A549 (cell line): ENCODE data around the gene RASSF3.

Experiments used
- CHD4 ChIP-seq: fragments of 200-600 bp; sonication (generic); IDR thresholded peaks from 2 replicates; pipeline ENCODE4 v1.6.1; 2016; ENCODE audit warnings: antibody characterized with exemption, mild to moderate bottlenecking, borderline replicate concordance
- EP300 ChIP-seq, 2 experiments: fragments of >200 bp; sonication (Bioruptor Twin); formaldehyde crosslinking; IDR thresholded peaks; 2 replicates in 1 of 2; 3 replicates in 1 of 2; pipeline ENCODE4 v1.6.1; 2016 to 2017
- HDAC2 ChIP-seq: fragments of 200-600 bp; sonication (generic); IDR thresholded peaks from 2 replicates; pipeline ENCODE4 v1.6.1; 2016
- KDM5A ChIP-seq: fragments of 200-600 bp; sonication (generic); IDR thresholded peaks from 2 replicates; pipeline ENCODE4 v1.6.1; 2016; ENCODE audit warnings: antibody characterized with exemption, mild to moderate bottlenecking
- MAZ ChIP-seq: fragments of 150-350 bp; IDR thresholded peaks from 2 replicates; pipeline ENCODE4 v1.6.1; 2014; ENCODE audit warnings: antibody characterized with exemption, low read depth, low read length, borderline replicate concordance
- MYC ChIP-seq: IDR thresholded peaks from 2 replicates; pipeline ENCODE4 v1.6.1; 2012; ENCODE audit warnings: mild to moderate bottlenecking, inconsistent platforms, low read length, improper control_type of control experiment, borderline replicate concordance
- POLR2A ChIP-seq: IDR thresholded peaks from 2 replicates; pipeline ENCODE4 v1.6.1; 2012; ENCODE audit warnings: mild to moderate bottlenecking, low read length
- RCOR1 ChIP-seq: fragments of 150-350 bp; IDR thresholded peaks from 2 replicates; pipeline ENCODE4 v1.6.1; 2014; ENCODE audit warnings: antibody characterized with exemption, low read length, low read depth
- RFX5 ChIP-seq: fragments of 450-650 bp; IDR thresholded peaks from 2 replicates; pipeline ENCODE4 v1.7.1; 2014; ENCODE audit warnings: antibody characterized with exemption, mild to moderate bottlenecking, moderate library complexity
- ZC3H11A ChIP-seq: fragments of 450-650 bp; IDR thresholded peaks from 2 replicates; pipeline ENCODE4 v1.6.1; 2014; ENCODE audit warnings: antibody characterized with exemption, mild to moderate bottlenecking
- ZFP36 ChIP-seq: fragments of 450-650 bp; IDR thresholded peaks from 2 replicates; pipeline ENCODE4 v1.6.1; 2014; ENCODE audit warnings: borderline replicate concordance; ENCODE audit not compliant: partially characterized antibody
- TF ChIP-seq, protein P1 (sequence below): fragments of >200 bp; sonication (Bioruptor Twin); formaldehyde crosslinking; IDR thresholded peaks from 3 replicates; pipeline ENCODE4 v1.5.1; 2016
- TF ChIP-seq, protein P2 (sequence below): fragments of 450-650 bp; IDR thresholded peaks from 2 replicates; pipeline ENCODE4 v1.6.1; 2014; ENCODE audit warnings: antibody characterized with exemption
- TF ChIP-seq, protein P3 (sequence below): fragments of 200-600 bp; sonication (generic); IDR thresholded peaks from 2 replicates; pipeline ENCODE4 v1.6.1; 2016; ENCODE audit warnings: antibody characterized with exemption, mild to moderate bottlenecking, moderate library complexity

DNA sequence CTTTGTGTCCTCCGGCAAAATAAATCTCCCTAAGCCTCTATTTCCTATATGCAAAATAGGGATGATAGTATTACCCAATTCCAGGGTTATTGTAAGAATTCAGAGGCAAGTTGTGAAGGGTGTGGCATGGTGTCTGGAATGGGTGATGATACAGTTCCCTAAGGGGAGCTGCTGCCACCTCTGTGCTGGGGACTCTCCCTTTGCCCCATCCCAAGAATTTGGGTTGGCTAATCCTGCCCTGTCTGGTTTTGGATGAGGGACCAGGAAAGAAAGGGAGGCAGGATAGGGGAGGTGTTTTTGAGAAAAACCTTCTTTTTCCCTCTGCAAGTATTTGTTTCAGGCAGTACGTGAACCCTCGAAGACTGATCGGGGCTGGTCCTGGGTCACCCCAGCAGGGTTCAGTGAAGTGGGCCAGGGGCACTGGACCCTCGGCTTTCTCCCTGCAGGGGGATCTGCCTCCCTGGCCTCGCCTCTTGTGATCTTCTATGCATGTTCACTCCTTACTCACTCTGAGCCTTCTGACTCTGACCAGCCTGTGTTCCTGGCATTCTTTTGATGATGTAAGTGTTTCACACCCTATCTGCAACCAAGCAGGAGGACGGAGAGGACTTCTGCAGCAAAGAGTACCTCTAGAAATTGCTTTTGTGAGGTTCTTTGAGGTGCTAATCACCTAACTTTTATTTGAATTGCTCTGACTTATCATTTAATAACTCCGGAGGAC, 60.8 kb downstream of the RASSF3 start:
- TF ChIP-seq, protein P1, sequence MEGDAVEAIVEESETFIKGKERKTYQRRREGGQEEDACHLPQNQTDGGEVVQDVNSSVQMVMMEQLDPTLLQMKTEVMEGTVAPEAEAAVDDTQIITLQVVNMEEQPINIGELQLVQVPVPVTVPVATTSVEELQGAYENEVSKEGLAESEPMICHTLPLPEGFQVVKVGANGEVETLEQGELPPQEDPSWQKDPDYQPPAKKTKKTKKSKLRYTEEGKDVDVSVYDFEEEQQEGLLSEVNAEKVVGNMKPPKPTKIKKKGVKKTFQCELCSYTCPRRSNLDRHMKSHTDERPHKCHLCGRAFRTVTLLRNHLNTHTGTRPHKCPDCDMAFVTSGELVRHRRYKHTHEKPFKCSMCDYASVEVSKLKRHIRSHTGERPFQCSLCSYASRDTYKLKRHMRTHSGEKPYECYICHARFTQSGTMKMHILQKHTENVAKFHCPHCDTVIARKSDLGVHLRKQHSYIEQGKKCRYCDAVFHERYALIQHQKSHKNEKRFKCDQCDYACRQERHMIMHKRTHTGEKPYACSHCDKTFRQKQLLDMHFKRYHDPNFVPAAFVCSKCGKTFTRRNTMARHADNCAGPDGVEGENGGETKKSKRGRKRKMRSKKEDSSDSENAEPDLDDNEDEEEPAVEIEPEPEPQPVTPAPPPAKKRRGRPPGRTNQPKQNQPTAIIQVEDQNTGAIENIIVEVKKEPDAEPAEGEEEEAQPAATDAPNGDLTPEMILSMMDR = no peak
- TF ChIP-seq EP300 (IDR thresholded peaks at IDR 0.05) = no peak
- TF ChIP-seq MYC = no peak
- TF ChIP-seq RFX5 = no peak
- no peak for TF ChIP-seq MAZ
- no peak for TF ChIP-seq HDAC2
- TF ChIP-seq POLR2A = no peak
- no peak for TF ChIP-seq ZC3H11A
- no peak for TF ChIP-seq RCOR1
- TF ChIP-seq CHD4 = no peak
- no peak for TF ChIP-seq KDM5A
- TF ChIP-seq, protein P2, sequence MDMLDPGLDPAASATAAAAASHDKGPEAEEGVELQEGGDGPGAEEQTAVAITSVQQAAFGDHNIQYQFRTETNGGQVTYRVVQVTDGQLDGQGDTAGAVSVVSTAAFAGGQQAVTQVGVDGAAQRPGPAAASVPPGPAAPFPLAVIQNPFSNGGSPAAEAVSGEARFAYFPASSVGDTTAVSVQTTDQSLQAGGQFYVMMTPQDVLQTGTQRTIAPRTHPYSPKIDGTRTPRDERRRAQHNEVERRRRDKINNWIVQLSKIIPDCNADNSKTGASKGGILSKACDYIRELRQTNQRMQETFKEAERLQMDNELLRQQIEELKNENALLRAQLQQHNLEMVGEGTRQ = no peak
- TF ChIP-seq ZFP36 = no peak
- TF ChIP-seq, protein P3, sequence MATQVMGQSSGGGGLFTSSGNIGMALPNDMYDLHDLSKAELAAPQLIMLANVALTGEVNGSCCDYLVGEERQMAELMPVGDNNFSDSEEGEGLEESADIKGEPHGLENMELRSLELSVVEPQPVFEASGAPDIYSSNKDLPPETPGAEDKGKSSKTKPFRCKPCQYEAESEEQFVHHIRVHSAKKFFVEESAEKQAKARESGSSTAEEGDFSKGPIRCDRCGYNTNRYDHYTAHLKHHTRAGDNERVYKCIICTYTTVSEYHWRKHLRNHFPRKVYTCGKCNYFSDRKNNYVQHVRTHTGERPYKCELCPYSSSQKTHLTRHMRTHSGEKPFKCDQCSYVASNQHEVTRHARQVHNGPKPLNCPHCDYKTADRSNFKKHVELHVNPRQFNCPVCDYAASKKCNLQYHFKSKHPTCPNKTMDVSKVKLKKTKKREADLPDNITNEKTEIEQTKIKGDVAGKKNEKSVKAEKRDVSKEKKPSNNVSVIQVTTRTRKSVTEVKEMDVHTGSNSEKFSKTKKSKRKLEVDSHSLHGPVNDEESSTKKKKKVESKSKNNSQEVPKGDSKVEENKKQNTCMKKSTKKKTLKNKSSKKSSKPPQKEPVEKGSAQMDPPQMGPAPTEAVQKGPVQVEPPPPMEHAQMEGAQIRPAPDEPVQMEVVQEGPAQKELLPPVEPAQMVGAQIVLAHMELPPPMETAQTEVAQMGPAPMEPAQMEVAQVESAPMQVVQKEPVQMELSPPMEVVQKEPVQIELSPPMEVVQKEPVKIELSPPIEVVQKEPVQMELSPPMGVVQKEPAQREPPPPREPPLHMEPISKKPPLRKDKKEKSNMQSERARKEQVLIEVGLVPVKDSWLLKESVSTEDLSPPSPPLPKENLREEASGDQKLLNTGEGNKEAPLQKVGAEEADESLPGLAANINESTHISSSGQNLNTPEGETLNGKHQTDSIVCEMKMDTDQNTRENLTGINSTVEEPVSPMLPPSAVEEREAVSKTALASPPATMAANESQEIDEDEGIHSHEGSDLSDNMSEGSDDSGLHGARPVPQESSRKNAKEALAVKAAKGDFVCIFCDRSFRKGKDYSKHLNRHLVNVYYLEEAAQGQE = no peak
